Lower leg skin (tissue), 4 donors: ENCODE results near the gene MSH3. TPM values are rescaled to one million over a fixed set of nuclear protein-coding genes. Genes with fewer than 3 reads are reported as not detected.
"Not testable (repeated sequence)": the region's sequence is repeated elsewhere in the genome, so short reads cannot be mapped to it uniquely, and the experiment has no call there.

Experiments
- DNase-seq, 2 donors: peaks; one replicate each; pipeline ENCODE4 v3.0.0-alpha.2; 2019; ENCODE audit warnings: low spot score in 2 of 2
- H3K4me3 ChIP-seq: fragments of 200-600 bp; sonication (generic); 2 replicates; pipeline ENCODE4 v1.5.1; 2017; ENCODE audit warnings: mild to moderate bottlenecking, low read depth; ENCODE audit not compliant: poor library complexity, severe bottlenecking
- CTCF ChIP-seq, 3 donors: fragments of 450-650 bp; IDR thresholded peaks; one replicate each; pipeline ENCODE4 v1.5.1; 2016; ENCODE audit warnings: antibody characterized with exemption in 3 of 3, mild to moderate bottlenecking in 3 of 3, moderate library complexity in 2 of 3
- POLR2A ChIP-seq, 2 donors: fragments of 450-650 bp; IDR thresholded peaks; one replicate each; pipeline ENCODE4 v1.6.1; 2016 to 2017; ENCODE audit warnings: antibody characterized with exemption in 2 of 2, mild to moderate bottlenecking in 1 of 2, moderate library complexity in 1 of 2
- WGBS, 2 donors: methylation state at CpG; one replicate each; pipeline ENCODE4 v1.1.5; 2018; 5-methylcytosine and 5-hydroxymethylcytosine counted together
- intact Hi-C: fragments of 100-400 bp; cut with DNase I; formaldehyde crosslinking; loops from one replicate; pipeline ENCODE4 v1.15.0; 2023; ENCODE audit warnings: low total_unique reads
- total RNA-seq, 4 donors: library from RNA; depleted of rRNA; stranded (reverse); fragments of >200 nt; gene quantifications; one replicate each; pipeline ENCODE4 v1.1.0, GENCODE V29; 2016

Gene MSH3
- total RNA-seq, 4 donors from 2014 or later, result 8.4 to 17.1 (median 11.4) TPM

GRCh38 chr5:80780024-80780423 lies 125.6 kb downstream of the MSH3 start:
- WGBS, 2 donors, result 91 to 95% methylated on average over 2 of the region's 2 CpGs

GRCh38 chr5:80780761-80781285 lies 126.4 kb downstream of the MSH3 start:
- intact Hi-C loops, result no loop called here
- no peak for DNase-seq
- 97% methylated on average over 8 of the region's 8 CpGs for whole genome bisulfite sequencing, 2 donors
- H3K4me3 ChIP-seq, result no peak overlapping the region
- no peak for TF ChIP-seq POLR2A (IDR thresholded peaks at IDR 0.05)
- TF ChIP-seq CTCF (IDR thresholded peaks at IDR 0.05), result no peak

More at GRCh38 chr5:80780024-80780423, 125.6 kb downstream of the MSH3 start:
- TF ChIP-seq POLR2A (IDR thresholded peaks at IDR 0.05), result no peak
- TF ChIP-seq CTCF (IDR thresholded peaks at IDR 0.05), result no peak
- H3K4me3 ChIP-seq, result no peak overlapping the region
- no peak for DNase-seq
- intact Hi-C loops, result no loop called here

DNA sequence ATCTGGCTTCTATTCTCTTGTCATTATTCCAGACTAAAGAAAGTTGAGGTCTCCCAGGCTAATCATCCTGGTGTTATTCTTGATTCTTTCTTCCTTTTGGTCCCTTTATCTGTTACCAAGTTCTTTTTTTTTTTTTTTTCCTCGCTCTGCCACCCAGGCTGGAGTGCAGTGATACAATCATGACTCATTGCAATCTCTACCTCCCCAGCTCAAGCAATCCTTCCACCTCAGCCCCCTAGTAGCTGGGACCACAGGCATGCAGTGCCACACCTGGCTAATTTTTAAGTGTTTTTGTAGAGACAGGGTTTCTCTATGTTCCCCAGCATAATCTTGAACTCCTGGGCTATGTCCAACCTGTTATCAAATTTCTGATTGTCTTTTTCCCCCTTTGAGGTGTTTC lies 126.9 kb downstream of the MSH3 start:
- WGBS, 2 donors, result 91 to 93% methylated on average over 1 of the region's 1 CpG
- intact Hi-C loops, result no loop called here
- TF ChIP-seq POLR2A (IDR thresholded peaks at IDR 0.05) (no peak), CTCF (IDR thresholded peaks at IDR 0.05) (no peak)
- no peak overlapping the region for H3K4me3 ChIP-seq
- DNase-seq, result no peak

- intact Hi-C loops, result no loop called here
- no peak overlapping the region for H3K4me3 ChIP-seq
- no peak for DNase-seq
- TF ChIP-seq CTCF (IDR thresholded peaks at IDR 0.05) (no peak), POLR2A (IDR thresholded peaks at IDR 0.05) (no peak)
Measured at GRCh38 chr5:80782626-80783025, 128.2 kb downstream of the MSH3 start.

DNA sequence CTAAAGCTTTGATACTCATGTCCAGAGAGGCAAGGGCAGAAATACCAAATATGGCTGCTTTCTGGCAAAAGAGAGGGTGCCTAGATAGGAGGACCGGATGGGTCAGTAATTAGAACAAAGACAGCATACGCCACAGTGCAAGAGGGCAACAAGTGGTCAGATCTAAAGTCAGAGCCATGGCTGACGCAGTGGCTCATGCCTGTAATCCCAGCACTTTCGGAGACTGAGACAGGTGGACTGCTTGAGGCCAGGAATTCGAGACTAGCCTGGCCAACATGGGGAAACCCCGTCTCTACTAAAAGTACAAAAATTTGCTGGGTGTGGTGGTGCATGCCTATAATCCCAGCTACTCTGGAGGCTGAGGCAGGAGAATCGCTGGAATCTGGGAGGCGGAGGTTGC lies 129.3 kb downstream of the MSH3 start:
- 92 to 98% methylated on average over 8 of the region's 8 CpGs for WGBS, 2 donors
- intact Hi-C loops, H3K4me3 ChIP-seq, DNase-seq: not testable (repeated sequence)

DNA sequence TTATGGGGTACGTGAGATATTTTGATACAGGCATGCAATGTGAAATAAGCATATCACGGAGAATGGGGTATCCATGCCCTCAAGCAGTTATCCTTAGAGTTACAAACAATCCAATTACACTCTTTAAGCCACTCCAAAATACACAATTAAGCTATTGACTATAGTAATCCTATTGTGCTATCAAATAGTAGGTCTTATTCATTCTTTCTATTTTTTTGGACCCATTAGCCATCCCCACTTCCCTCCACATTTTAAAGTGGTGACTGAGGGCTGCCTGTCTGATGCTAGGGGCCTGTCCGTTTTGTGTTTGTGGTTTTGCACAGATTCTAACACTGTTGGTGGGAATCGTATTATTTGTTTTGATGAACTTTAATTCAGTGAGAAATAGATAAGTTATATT lies 130.0 kb downstream of the MSH3 start:
- H3K4me3 ChIP-seq, result no peak overlapping the region
- TF ChIP-seq POLR2A (IDR thresholded peaks at IDR 0.05) (no peak), CTCF (IDR thresholded peaks at IDR 0.05) (no peak)
- WGBS, 2 donors, result 88 to 89% methylated on average over 4 of the region's 4 CpGs
- DNase-seq, result no peak
- intact Hi-C loops, result no loop called here

DNA sequence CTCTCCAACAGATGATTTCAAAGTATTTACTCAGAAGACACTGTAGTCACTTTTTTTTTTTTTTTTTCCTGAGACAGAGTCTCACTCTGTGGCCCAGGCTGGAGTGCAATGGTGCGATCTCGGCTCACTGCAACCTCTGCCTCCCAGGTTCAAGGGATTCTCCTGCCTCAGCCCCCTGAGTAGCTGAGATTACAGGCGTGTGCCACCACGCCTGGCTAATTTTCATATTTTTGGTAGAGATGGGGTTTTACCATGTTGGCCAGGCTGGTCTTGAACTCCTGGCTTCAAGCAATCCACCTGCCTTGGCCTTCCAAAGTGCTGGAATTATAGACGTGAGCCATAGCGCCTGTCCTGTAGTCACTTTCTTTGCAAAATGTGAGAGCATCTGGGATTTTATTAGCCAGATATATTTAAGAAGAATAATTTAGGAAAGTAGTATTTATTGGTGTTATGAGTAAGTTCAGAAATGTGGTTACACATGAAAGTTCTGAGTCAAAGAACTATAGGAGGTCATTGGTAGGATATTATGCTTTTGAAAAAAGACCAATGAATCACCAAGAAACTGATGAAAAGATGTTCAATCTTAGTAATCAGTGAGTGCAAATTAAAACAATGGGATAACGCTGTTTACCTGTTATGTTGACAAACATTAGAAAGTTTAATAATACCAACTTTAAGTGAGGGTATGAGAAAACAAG lies 135.0 kb downstream of the MSH3 start:
- WGBS, 2 donors, result 95 to 98% methylated on average over 7 of the region's 7 CpGs
- intact Hi-C loops, H3K4me3 ChIP-seq, DNase-seq: not testable (repeated sequence)
